ENCODE measurements around the gene NEO1. TPM values are rescaled to one million over a fixed set of nuclear protein-coding genes. Genes with fewer than 3 reads are reported as not detected.

Gene NEO1
- total RNA-seq (2022; extraction: Qiagen RNA extraction; ENCODE audit: low read depth), result 32.8 to 37.7 TPM (median 33.4 TPM) in 5 replicates

GRCh38 chr15:73051807-73052652 is at the start of gene NEO1:
Gene NEO1, plus strand, starts transcription at chr15:73052463. Its CDS starts 213 bp downstream, at chr15:73052676.

